Activated gamma-delta T cell (primary cell): Measurements from ENCODE around the gene EDRF1.

ENCODE experiments used
- DNase-seq: peaks from one replicate; lab custom pipeline; 2025; lab: John Stamatoyannopoulos, UW

Gene EDRF1

GRCh38 chr10:125765835-125766234 lies 46.3 kb downstream of the EDRF1 start:
- no peak for DNase-seq

- no peak for DNase-seq
Observed at GRCh38 chr10:125766511-125766910, 47.0 kb downstream of the EDRF1 start.

GRCh38 chr10:125768219-125768855 lies 48.8 kb downstream of the EDRF1 start:
- DNase-seq, result no peak

GRCh38 chr10:125769175-125769574 lies 49.7 kb downstream of the EDRF1 start:
- no peak for DNase-seq

- no peak for DNase-seq
Observed at GRCh38 chr10:125770844-125771243, 51.3 kb downstream of the EDRF1 start.

GRCh38 chr10:125772112-125772863 lies 52.8 kb downstream of the EDRF1 start:
- no peak for DNase-seq

GRCh38 chr10:125772864-125773180 lies 53.3 kb downstream of the EDRF1 start:
- no peak for DNase-seq

- DNase-seq, result no peak
Observed at GRCh38 chr10:125773687-125774543, 54.4 kb downstream of the EDRF1 start.

GRCh38 chr10:125774581-125775191 lies 55.2 kb downstream of the EDRF1 start:
- no peak for DNase-seq

GRCh38 chr10:125775491-125776106 lies 56.1 kb downstream of the EDRF1 start, which contains the start of gene MMP21:
Gene MMP21 (minus strand): TSS chr10:125775821. CDS start chr10:125775821, 0 bp downstream.
- no peak for DNase-seq

- DNase-seq, result no peak
Observed at GRCh38 chr10:125777806-125778205, 58.3 kb downstream of the EDRF1 start.

GRCh38 chr10:125778556-125778955 lies 59.0 kb downstream of the EDRF1 start:
- no peak for DNase-seq

- DNase-seq, result no peak
Observed at GRCh38 chr10:125779403-125780327, 60.2 kb downstream of the EDRF1 start.

GRCh38 chr10:125781374-125781773 lies 61.9 kb downstream of the EDRF1 start:
- DNase-seq, result no peak

GRCh38 chr10:125782054-125782453 lies 62.5 kb downstream of the EDRF1 start:
- DNase-seq, result no peak

- DNase-seq, result no peak
Observed at GRCh38 chr10:125782616-125783015, 63.1 kb downstream of the EDRF1 start.

- no peak for DNase-seq
Observed at GRCh38 chr10:125783408-125783807, 63.9 kb downstream of the EDRF1 start.

- no peak for DNase-seq
Observed at GRCh38 chr10:125783957-125784356, 64.4 kb downstream of the EDRF1 start.

GRCh38 chr10:125785791-125786190 lies 66.3 kb downstream of the EDRF1 start:
- DNase-seq, result no peak

- DNase-seq, result no peak
Observed at GRCh38 chr10:125788156-125789034, 68.9 kb downstream of the EDRF1 start.
